ENCODE measurements around the gene TMEM109. TPM values are rescaled to one million over a fixed set of nuclear protein-coding genes. Genes with fewer than 3 reads are reported as not detected.

Gene TMEM109
- total and polyA plus RNA-seq, 9 of the 15 experiments (the other 6 are each of a cell fraction or from before 2014, with no cell fraction given): 9.2 to 71.3 (median 30.5) TPM

GRCh38 chr11:60942970-60943565, 29.1 kb downstream of the TMEM109 start:
- CTCF ChIA-PET (ENCODE audit: low intra/inter-chr PET ratio): no interaction called here
- no peak for FAIRE-seq
- no TSS peak for BruUV-seq (replicated peaks)

More at GRCh38 chr11:60942970-60943565, 29.1 kb downstream of the TMEM109 start:
- H3K36me3 ChIP-seq (ENCODE audit: control insufficient read depth, insufficient read depth, low read length): no peaks in the 10 kb centered on the region
- H2AFZ ChIP-seq (ENCODE audit: low read depth, low read length): no peak overlapping the region
- H3K9ac ChIP-seq (ENCODE audit: insufficient read depth in 1 of 2, low read depth in 2 of 2, low read length in 2 of 2): no peak overlapping the region
- 3% methylated on average over 9 of the region's 9 CpGs for WGBS (ENCODE audit: insufficient coverage, low coverage, missing lambda C conversion rate)
- ATAC-seq (no peak), DNase-seq (ENCODE audit: extremely low read depth in 1 of 4, low spot score in 3 of 4) (no peak)
- no peak overlapping the region for H3K4me3 ChIP-seq
- no peaks in the 10 kb centered on the region for H3K9me3 ChIP-seq (replicated peaks; ENCODE audit: control insufficient read depth, insufficient read depth, low read depth, low read length)
- no peak overlapping the region for H3K4me2 ChIP-seq (ENCODE audit: insufficient read depth, low read length)
- peaks cover 43 to 77% of the 10 kb centered on the region in 2 experiments for H3K27me3 ChIP-seq (ENCODE audit: control insufficient read depth in 2 of 2, insufficient read depth in 2 of 2, low read length in 2 of 2)
- H3K4me1 ChIP-seq (replicated peaks in 1 of 2; ENCODE audit: control insufficient read depth in 2 of 2, insufficient read depth in 2 of 2, low read length in 2 of 2): peaks cover 0 to 7% of the 10 kb centered on the region in 2 experiments; a peak in 3 of 5 replicates
- peaks cover 11% of the 10 kb centered on the region for H4K20me1 ChIP-seq (replicated peaks; ENCODE audit: control insufficient read depth, insufficient read depth, low read length)
- H3K9me1 ChIP-seq (ENCODE audit: control insufficient read depth, insufficient read depth, low read length): no peaks in the 10 kb centered on the region
- in situ Hi-C loops (cut with MboI): no loop called here
- no peaks in the 10 kb centered on the region for H3K79me2 ChIP-seq (ENCODE audit: control insufficient read depth, insufficient read depth, low read length)
- no peak for TF ChIP-seq ILF3 (IDR thresholded peaks at IDR 0.05; ENCODE audit: borderline replicate concordance)
- no peak for TF ChIP-seq POLR2AphosphoS2 (IDR thresholded peaks at IDR 0.05; ENCODE audit: low read length)
- no peak for TF ChIP-seq ELK3 (CRISPR knock-in tag; IDR thresholded peaks at IDR 0.05)
- no peak for TF ChIP-seq MAZ (CRISPR knock-in tag; conservative IDR thresholded peaks at IDR 0.05 in 1 of 2, IDR thresholded peaks at IDR 0.05 in 1 of 2)
- no peak for TF ChIP-seq ZNF398 (CRISPR knock-in tag; IDR thresholded peaks at IDR 0.05)
- no peak for TF ChIP-seq ZNF354B (CRISPR knock-in tag; IDR thresholded peaks at IDR 0.05)
- TF ChIP-seq LCOR (CRISPR knock-in tag; IDR thresholded peaks at IDR 0.05): no peak
- TF ChIP-seq HOXB6 (CRISPR knock-in tag; IDR thresholded peaks at IDR 0.05; ENCODE audit: borderline replicate concordance): no peak
- TF ChIP-seq ATF4 (CRISPR knock-in tag; IDR thresholded peaks at IDR 0.05): no peak
- no peak for TF ChIP-seq RAD21 (CRISPR knock-in tag; conservative IDR thresholded peaks at IDR 0.05 in 1 of 2, IDR thresholded peaks at IDR 0.05 in 1 of 2)
- no peak for TF ChIP-seq GABPB1 (CRISPR knock-in tag; IDR thresholded peaks at IDR 0.05)
- TF ChIP-seq ZFX (CRISPR knock-in tag; IDR thresholded peaks at IDR 0.05): no peak
- no peak for TF ChIP-seq ETV5 (CRISPR knock-in tag; IDR thresholded peaks at IDR 0.05; ENCODE audit: low read depth)
- TF ChIP-seq TAF15 (IDR thresholded peaks at IDR 0.05; ENCODE audit: low read depth, low read length): no peak
- no peak for TF ChIP-seq ZNF134 (CRISPR knock-in tag; conservative IDR thresholded peaks at IDR 0.05)
- POLR2A ChIA-PET: interaction anchor here (0.6 to 0.8 kb wide), 3 partner anchors 10 to 179 kb away, joined by 3 to 6 read pairs (median 3); no protein-coding TSS in a partner anchor
- H3K27ac ChIP-seq (ENCODE audit: extremely low read depth, low read depth, low read length): no peak overlapping the region
- intact Hi-C loops (cut with micrococcal nuclease): no loop called here

Measured in K562 (cell line).